Right lobe of liver (tissue), 6 donors: Measurements from ENCODE around the gene SGCA. TPM values are rescaled to one million over a fixed set of nuclear protein-coding genes. Genes with fewer than 3 reads are reported as not detected.

ENCODE experiments used
- ATAC-seq, 4 donors: fragments of 200-7000 bp; cut with Tn5 transposase; one replicate each; pipeline ENCODE4 v1.9.1; 2020; ENCODE audit warnings: mild to moderate bottlenecking in 4 of 4, moderate library complexity in 4 of 4
- DNase-seq, 3 donors: peaks; one replicate each; pipeline ENCODE4 v3.0.0-alpha.2; 2020
- H3K27ac ChIP-seq, 3 donors: fragments of 200-600 bp; one replicate each; pipeline ENCODE4 v1.8.0; 2022
- H3K27me3 ChIP-seq, 2 donors: fragments of 200-600 bp; one replicate each; pipeline ENCODE4 v1.8.0; 2022
- H3K36me3 ChIP-seq, 4 donors: fragments of 200-600 bp; sonication (generic) in 1 of 4; one replicate each; pipeline versions ENCODE4 v1.5.1 to v1.8.0; 2017 to 2022; ENCODE audit warnings: control low read depth in 1 of 4
- H3K4me1 ChIP-seq, 4 donors: fragments of 200-600 bp; sonication (generic) in 1 of 4; one replicate each; pipeline versions ENCODE4 v1.5.1 to v1.8.0; 2017 to 2022; ENCODE audit warnings: control low read depth in 1 of 4
- H3K4me3 ChIP-seq, 3 donors: fragments of 200-600 bp; one replicate each; pipeline ENCODE4 v1.8.0; 2022
- H3K9me3 ChIP-seq, 4 donors: fragments of 200-600 bp; sonication (generic) in 1 of 4; one replicate each; pipeline versions ENCODE4 v1.5.1 to v1.8.0; 2017 to 2022; ENCODE audit warnings: control low read depth in 1 of 4
- POLR2A ChIP-seq: fragments of 450-650 bp; IDR thresholded peaks from one replicate; pipeline ENCODE4 v1.6.1; 2017; ENCODE audit warnings: antibody characterized with exemption, mild to moderate bottlenecking
- WGBS: methylation state at CpG from one replicate; pipeline ENCODE4 v1.1.6; 2018; ENCODE audit warnings: low coverage, low lambda C conversion rate; ENCODE audit not compliant: insufficient coverage; ENCODE audit errors: missing lambda C conversion rate; 5-methylcytosine and 5-hydroxymethylcytosine counted together
- intact Hi-C, 2 donors: fragments of 100-400 bp; cut with DNase I; formaldehyde crosslinking; loops; one replicate each; pipeline versions ENCODE4 v1.11.2 to v1.14.1; 2022
- total RNA-seq, 6 experiments: library from RNA; depleted of rRNA in 2 of 6; stranded (reverse); fragments of >200 nt in 2 of 6; fragmentation: NEBNext Ultra II Directional in 3 of 6; extraction: Animal tissue kit (Norgen Biotek cat#: 25700) in 3 of 6; gene quantifications; one replicate each; pipeline versions ENCODE4 v1.1.0 to v1.2.4, GENCODE V29; 2016 to 2023
- TF ChIP-seq, protein P1 (sequence below), 4 donors: fragments of 200-600 bp in 3 of 4; fragments of 450-650 bp in 1 of 4; IDR thresholded peaks; one replicate each; pipeline versions ENCODE4 v1.5.1 to v1.8.0; 2016 to 2022; ENCODE audit warnings: antibody characterized with exemption in 4 of 4, mild to moderate bottlenecking in 2 of 4
- donor health status: DM: no; HTN: yes; CAD: no.
- donor health status: DM: no; HTN: no; CAD: no.
- donor health status: DM: no; HTN: no; CAD: no.
- donor health status: DM: no; HTN: yes; CAD: no.
- donor health status: DM: no; HTN: yes; CAD: no.

The SGCA gene
- total RNA-seq, 6 experiments from 2014 or later: 0.48 to 2.8 (median 1.6) TPM

DNA sequence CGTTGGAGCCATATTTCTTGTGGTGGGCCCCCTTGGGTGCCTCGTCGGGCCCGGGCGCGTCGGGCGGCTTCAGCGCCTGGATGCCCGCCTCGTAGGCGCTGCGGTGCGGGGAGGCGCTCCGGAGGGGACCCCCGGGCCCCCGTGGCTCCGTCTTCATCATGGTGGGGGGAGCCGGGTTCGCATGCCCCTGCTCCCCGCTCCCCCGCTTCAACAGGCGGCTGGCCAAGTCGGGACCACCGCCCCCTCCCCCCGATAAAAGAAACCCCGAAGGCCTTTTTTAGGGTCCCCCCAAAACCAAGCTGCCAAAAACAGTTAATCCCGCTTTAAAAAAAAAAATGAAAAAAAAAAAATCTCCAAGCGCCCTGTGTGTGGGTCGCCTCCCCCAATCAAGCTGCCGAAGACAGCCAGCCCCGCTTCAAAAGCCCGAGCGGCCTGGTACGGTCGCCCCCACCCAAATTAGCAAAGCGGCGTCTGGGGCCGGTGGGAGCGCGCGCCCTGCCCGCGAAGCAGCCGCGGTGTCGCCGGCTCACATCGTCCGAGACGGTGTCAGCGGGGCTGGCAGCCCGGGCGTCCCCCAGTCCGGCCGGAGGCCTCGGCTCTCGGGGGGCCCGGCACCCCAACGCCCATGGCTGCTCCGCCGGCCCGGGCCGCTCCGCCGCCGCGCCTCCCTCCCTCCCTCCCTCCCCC, 15.3 kb upstream of the SGCA start, which contains the start of gene PPP1R9B:
TSS of gene PPP1R9B (minus strand) at position 324 of the 687 bp plus-strand sequence. CDS start at position 160, 164 bp downstream.
- Histone ChIP-seq H3K4me3 (peak within 1 kb of the TSS; percentile 72 to 82 (median 74)), H3K27me3 (no peaks in the 10 kb centered on the region), H3K9me3 (no peaks in the 10 kb centered on the region), H3K36me3 (no peaks in the 10 kb centered on the region), H3K4me1 (peaks cover 0 to 44% (median 16%) of the 10 kb centered on the region in 4 donors), H3K27ac (peak within 1 kb of the TSS; percentile 72 to 89 (median 87))
- ATAC-seq: no peak
- 0% methylated on average over 2 of the region's 69 CpGs for WGBS
- intact Hi-C loops: no loop called here
- peak in 1 of 3 donors; percentile 58 for DNase-seq
- TF ChIP-seq POLR2A: peak; percentile 32
- TF ChIP-seq, protein P1, sequence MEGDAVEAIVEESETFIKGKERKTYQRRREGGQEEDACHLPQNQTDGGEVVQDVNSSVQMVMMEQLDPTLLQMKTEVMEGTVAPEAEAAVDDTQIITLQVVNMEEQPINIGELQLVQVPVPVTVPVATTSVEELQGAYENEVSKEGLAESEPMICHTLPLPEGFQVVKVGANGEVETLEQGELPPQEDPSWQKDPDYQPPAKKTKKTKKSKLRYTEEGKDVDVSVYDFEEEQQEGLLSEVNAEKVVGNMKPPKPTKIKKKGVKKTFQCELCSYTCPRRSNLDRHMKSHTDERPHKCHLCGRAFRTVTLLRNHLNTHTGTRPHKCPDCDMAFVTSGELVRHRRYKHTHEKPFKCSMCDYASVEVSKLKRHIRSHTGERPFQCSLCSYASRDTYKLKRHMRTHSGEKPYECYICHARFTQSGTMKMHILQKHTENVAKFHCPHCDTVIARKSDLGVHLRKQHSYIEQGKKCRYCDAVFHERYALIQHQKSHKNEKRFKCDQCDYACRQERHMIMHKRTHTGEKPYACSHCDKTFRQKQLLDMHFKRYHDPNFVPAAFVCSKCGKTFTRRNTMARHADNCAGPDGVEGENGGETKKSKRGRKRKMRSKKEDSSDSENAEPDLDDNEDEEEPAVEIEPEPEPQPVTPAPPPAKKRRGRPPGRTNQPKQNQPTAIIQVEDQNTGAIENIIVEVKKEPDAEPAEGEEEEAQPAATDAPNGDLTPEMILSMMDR (IDR thresholded peaks at IDR 0.05): no peak

DNA sequence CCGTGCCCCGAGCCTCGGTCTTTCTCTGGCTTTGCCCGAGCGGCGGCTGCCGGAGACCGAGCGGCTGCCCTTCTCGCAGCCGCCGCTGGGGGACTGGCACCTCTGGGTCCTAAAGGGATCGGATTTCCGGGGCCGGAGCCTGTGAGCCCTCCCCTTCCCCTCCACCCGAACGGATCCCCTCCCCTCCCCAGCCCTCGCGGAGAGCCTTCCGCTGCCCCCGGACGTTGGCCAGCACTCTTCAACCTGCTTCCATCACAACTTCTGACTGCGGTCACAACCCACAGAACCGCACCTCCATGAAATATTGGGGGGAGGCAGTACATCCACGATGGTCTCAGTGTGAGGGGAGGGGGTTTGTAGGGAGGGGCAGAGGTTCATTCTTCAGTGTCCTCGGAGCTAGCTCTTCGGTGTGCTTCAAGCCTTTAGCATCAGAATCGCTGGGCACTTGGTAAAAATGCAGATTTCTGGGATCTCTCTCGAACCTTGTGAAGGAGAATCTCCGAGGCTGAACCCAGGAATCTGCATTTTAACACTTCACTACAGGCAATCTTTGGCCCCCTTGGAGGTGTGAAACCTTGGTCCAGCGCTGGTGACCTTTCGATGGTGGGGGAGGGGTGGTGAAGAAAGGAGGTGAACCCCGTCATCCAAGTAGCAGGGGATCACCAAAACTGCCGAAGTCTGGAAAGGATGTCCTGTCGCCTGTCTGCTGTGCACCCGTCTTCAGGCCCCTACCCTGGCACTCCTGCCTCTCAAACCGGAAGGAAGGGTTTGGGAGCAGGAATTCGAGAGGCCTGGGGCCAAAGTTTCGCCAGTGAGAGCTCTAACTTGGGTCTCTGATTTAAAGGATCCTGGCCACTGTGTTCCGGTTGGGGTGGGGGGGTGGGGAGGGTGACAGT, 14.5 kb upstream of the SGCA start:
- intact Hi-C loops: no loop called here
- H3K4me1 ChIP-seq: peaks cover 0 to 36% (median 13%) of the 10 kb centered on the region in 4 donors

DNA sequence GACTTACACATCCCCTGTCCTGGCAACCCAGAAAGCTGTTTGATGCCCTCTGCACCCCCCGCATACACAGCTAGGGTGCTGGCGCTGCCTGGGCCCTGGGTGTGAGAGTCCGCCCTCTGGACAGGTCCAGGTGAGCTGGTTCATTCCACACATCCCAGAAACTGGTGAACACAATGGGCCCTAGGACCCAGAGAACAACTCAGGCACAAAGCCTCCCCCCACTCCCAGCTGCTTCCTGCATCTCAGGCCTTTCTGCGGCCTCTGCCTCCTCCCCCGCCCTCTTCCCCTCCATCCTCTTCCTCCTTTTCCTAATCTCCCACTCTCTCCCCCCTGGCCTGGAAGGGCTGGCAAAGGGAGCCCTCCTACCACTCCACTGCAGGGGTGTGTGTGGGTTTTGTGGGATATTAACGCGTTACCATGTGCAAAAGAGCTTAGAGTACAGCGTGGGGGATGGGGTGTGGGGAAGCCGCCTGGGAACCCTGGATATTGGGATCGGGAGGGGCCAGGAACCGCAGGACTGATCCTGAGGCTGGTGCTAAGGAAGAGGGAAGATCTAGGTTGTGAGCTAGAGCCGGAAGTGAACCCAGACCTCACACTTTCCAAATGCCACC, 13.8 kb upstream of the SGCA start:
- DNase-seq: peak; percentile 77 to 86 (median 84)
- Histone ChIP-seq H3K4me1 (peaks cover 0 to 28% (median 8%) of the 10 kb centered on the region in 4 donors), H3K36me3 (no peaks in the 10 kb centered on the region), H3K4me3 (peak overlapping the region; percentile 72 to 82 (median 74)), H3K9me3 (no peaks in the 10 kb centered on the region), H3K27me3 (no peaks in the 10 kb centered on the region), H3K27ac (peak overlapping the region; percentile 50 to 89 (median 87))
- ATAC-seq: peak; percentile 35 to 55 (median 50)
- TF ChIP-seq, protein P1 (IDR thresholded peaks at IDR 0.05): no peak
- no peak for TF ChIP-seq POLR2A
- intact Hi-C loops: no loop called here
- WGBS: 19% methylated on average over 11 of the region's 12 CpGs

More for the DNA sequence above, 14.5 kb upstream of the SGCA start:
- Histone ChIP-seq H3K4me3 (peak overlapping the region; percentile 72 to 82 (median 74)), H3K9me3 (no peaks in the 10 kb centered on the region), H3K27ac (peak overlapping the region; percentile 72 to 89 (median 87)), H3K36me3 (no peaks in the 10 kb centered on the region), H3K27me3 (no peaks in the 10 kb centered on the region)
- 5% methylated on average over 7 of the region's 40 CpGs for WGBS
- peak; percentile 92 to 93 (median 92) for DNase-seq
- no peak for TF ChIP-seq POLR2A
- TF ChIP-seq, protein P1 (IDR thresholded peaks at IDR 0.05): peak; percentile 31 to 63 (median 34)
- peak; percentile 56 to 67 (median 64) for ATAC-seq

DNA sequence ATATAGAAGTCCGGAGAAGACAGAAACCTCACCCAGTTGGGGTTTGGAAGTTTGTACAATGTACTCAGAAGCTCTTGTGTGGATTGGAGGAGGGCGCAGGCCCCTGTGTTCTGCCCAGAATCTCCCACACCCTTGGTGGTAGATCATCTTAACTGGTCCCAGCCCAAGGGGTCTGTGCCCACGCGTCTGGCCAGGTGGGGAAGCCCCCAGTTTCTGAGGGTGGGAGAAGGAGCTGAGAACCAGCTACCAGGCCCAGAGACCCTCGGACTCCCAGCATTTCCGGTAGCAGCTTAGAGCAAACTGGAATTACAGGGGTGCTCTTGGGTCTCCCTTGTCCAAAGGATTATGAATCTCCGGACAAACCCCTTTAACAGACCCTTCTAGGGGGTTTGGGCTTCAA, 13.1 kb upstream of the SGCA start:
- peaks cover 0 to 21% (median 4%) of the 10 kb centered on the region in 4 donors for H3K4me1 ChIP-seq
- WGBS: 60% methylated on average over 1 of the region's 7 CpGs
- no peaks in the 10 kb centered on the region for H3K36me3 ChIP-seq
- peak in 1 of 3 donors; percentile 48 for DNase-seq
- peak overlapping the region in 2 of 3 donors; percentile 50 to 89 for H3K27ac ChIP-seq
- H3K27me3 ChIP-seq: no peaks in the 10 kb centered on the region
- TF ChIP-seq, protein P1 (IDR thresholded peaks at IDR 0.05): no peak
- no peak for TF ChIP-seq POLR2A
- intact Hi-C loops: no loop called here
- H3K4me3 ChIP-seq: no peak overlapping the region
- no peaks in the 10 kb centered on the region for H3K9me3 ChIP-seq
- no peak for ATAC-seq
